ENCODE measurements around the gene ZBTB47. TPM values are rescaled to one million over a fixed set of nuclear protein-coding genes. Genes with fewer than 3 reads are reported as not detected.

ZBTB47 gene
- total and polyA plus RNA-seq, 2 donors (not counting 3 experiments of a cell fraction or from before 2014, with no cell fraction given) = 10.6 to 14.5 TPM

- POLR2A ChIA-PET = no interaction called here
- H3K4me3 ChIP-seq (replicated peaks in 1 of 3; ENCODE audit: insufficient read depth in 1 of 3, low read depth in 1 of 3, low read length in 3 of 3) = no peak overlapping the region
- H3K27me3 ChIP-seq (ENCODE audit: control insufficient read depth in 2 of 2, insufficient read depth in 2 of 2, low read length in 2 of 2) = no peaks in the 10 kb centered on the region
- H3K4me2 ChIP-seq (ENCODE audit: insufficient read depth, low read length) = no peak overlapping the region
- dilution Hi-C loops (cut with MboI; ENCODE audit: extremely low pct_ligation_motif_present, low sequenced_read_pairs) = no loop called here
- H3K4me1 ChIP-seq (ENCODE audit: control insufficient read depth, extremely low read depth, insufficient read depth, low read length) = no peaks in the 10 kb centered on the region
- BruUV-seq (replicated peaks) = no TSS peak
- TF ChIP-seq MYC (IDR thresholded peaks at IDR 0.05; ENCODE audit: low read depth, low read length) = no peak
- TF ChIP-seq GATA2 (IDR thresholded peaks at IDR 0.05; ENCODE audit: insufficient read depth, insufficient read length, low read depth, low read length) = no peak
- TF ChIP-seq FOS (IDR thresholded peaks at IDR 0.05; ENCODE audit: borderline replicate concordance, insufficient read depth, low read length) = no peak
- no peak for TF ChIP-seq CTCF (IDR thresholded peaks at IDR 0.05; ENCODE audit: extremely low read depth in 1 of 2, insufficient read depth in 1 of 2, low read depth in 1 of 2, low read length in 2 of 2)
- TF ChIP-seq, protein P1, sequence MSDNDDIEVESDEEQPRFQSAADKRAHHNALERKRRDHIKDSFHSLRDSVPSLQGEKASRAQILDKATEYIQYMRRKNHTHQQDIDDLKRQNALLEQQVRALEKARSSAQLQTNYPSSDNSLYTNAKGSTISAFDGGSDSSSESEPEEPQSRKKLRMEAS (IDR thresholded peaks at IDR 0.05; ENCODE audit: insufficient read depth, insufficient read length) = no peak
- no peak for TF ChIP-seq POLR2AphosphoS5 (IDR thresholded peaks at IDR 0.05; ENCODE audit: insufficient read depth, low read depth, low read length)
- TF ChIP-seq JUN (IDR thresholded peaks at IDR 0.05; ENCODE audit: borderline replicate concordance, insufficient read depth, insufficient read length, low read depth) = no peak
- TF ChIP-seq EZH2 (IDR thresholded peaks at IDR 0.05; ENCODE audit: borderline replicate concordance, low read depth, low read length, severe bottlenecking) = no peak
- no peak for TF ChIP-seq POLR2A (IDR thresholded peaks at IDR 0.05; ENCODE audit: low read depth, low read length)
- H3K79me2 ChIP-seq (ENCODE audit: control insufficient read depth, insufficient read depth, low read length) = no peaks in the 10 kb centered on the region
- H3K9me3 ChIP-seq (replicated peaks; ENCODE audit: control insufficient read depth, insufficient read depth, low read length) = no peaks in the 10 kb centered on the region
- H2AFZ ChIP-seq (ENCODE audit: low read depth, low read length) = no peak overlapping the region
- no peak overlapping the region for H3K27ac ChIP-seq (ENCODE audit: insufficient read depth, low read depth, low read length)
- no peaks in the 10 kb centered on the region for H3K9me1 ChIP-seq (replicated peaks; ENCODE audit: control insufficient read depth, extremely low read depth, insufficient read depth, low read length)
- no peaks in the 10 kb centered on the region for H3K36me3 ChIP-seq (ENCODE audit: control insufficient read depth in 2 of 2, extremely low read depth in 1 of 2, insufficient read depth in 2 of 2, low read length in 2 of 2)
- DNase-seq (ENCODE audit: low read depth, low spot score) = peak; percentile 15
- no peak for FAIRE-seq
- no peak overlapping the region for H3K9ac ChIP-seq (replicated peaks; ENCODE audit: extremely low read depth, insufficient read depth, low read length)
- intact Hi-C loops (cut with micrococcal nuclease) = no loop called here
- no peaks in the 10 kb centered on the region for H4K20me1 ChIP-seq (replicated peaks; ENCODE audit: control insufficient read depth, extremely low read depth, insufficient read depth, low read length)
- CTCF ChIA-PET = interaction anchor here (1.2 kb wide), 1 partner anchor 43 kb away, joined by 3 read pairs; no protein-coding TSS in a partner anchor
Measured at GRCh38 chr3:42701371-42702065, 48.0 kb downstream of the ZBTB47 start.
